ENCODE results near the gene CD244.
A peak's percentile ranks its signal among the peaks of the same experiment; 100 is the strongest.

The CD244 gene

GRCh38 chr1:160846281-160846680, 16.4 kb downstream of the CD244 start:
- DNase-seq (ENCODE audit: low read depth in 2 of 2): no peak

GRCh38 chr1:160844447-160845232, 18.0 kb downstream of the CD244 start:
- no peak for DNase-seq (ENCODE audit: low read depth in 2 of 2)

- no peak for DNase-seq (ENCODE audit: low read depth in 2 of 2)
These were observed 21.6 kb downstream of the CD244 start for GRCh38 chr1:160841079-160841478.

- DNase-seq (ENCODE audit: low read depth in 2 of 2): no peak
These were observed 22.9 kb downstream of the CD244 start for GRCh38 chr1:160839746-160840145.

- no peak for DNase-seq (ENCODE audit: low read depth in 2 of 2)
These were observed 23.8 kb downstream of the CD244 start for GRCh38 chr1:160838888-160839287.

GRCh38 chr1:160837558-160838205, 25.0 kb downstream of the CD244 start:
- peak; percentile 65 to 75 for DNase-seq (ENCODE audit: low read depth in 2 of 2)

GRCh38 chr1:160836981-160837557, 25.6 kb downstream of the CD244 start:
- DNase-seq (ENCODE audit: low read depth in 2 of 2): no peak

- DNase-seq (ENCODE audit: low read depth in 2 of 2): no peak
These were observed 26.1 kb downstream of the CD244 start for GRCh38 chr1:160836561-160836960.

GRCh38 chr1:160835751-160836150, 26.9 kb downstream of the CD244 start:
- DNase-seq (ENCODE audit: low read depth in 2 of 2): no peak

GRCh38 chr1:160834945-160835565, 27.6 kb downstream of the CD244 start:
- no peak for DNase-seq (ENCODE audit: low read depth in 2 of 2)

GRCh38 chr1:160830321-160831153, 32.1 kb downstream of the CD244 start:
- DNase-seq (ENCODE audit: low read depth in 2 of 2): peak; percentile 54 to 59

- DNase-seq (ENCODE audit: low read depth in 2 of 2): no peak
These were observed 32.9 kb downstream of the CD244 start for GRCh38 chr1:160829766-160830165.

- DNase-seq (ENCODE audit: low read depth in 2 of 2): no peak
These were observed 35.3 kb downstream of the CD244 start for GRCh38 chr1:160827418-160827817.

- no peak for DNase-seq (ENCODE audit: low read depth in 2 of 2)
These were observed 36.1 kb downstream of the CD244 start for GRCh38 chr1:160826546-160826945.

- DNase-seq (ENCODE audit: low read depth in 2 of 2): no peak
These were observed 39.4 kb downstream of the CD244 start for GRCh38 chr1:160823296-160823695.

GRCh38 chr1:160821627-160822026, 41.1 kb downstream of the CD244 start:
- DNase-seq (ENCODE audit: low read depth in 2 of 2): no peak

- no peak for DNase-seq (ENCODE audit: low read depth in 2 of 2)
These were observed 43.5 kb downstream of the CD244 start for GRCh38 chr1:160819186-160819585.

- no peak for DNase-seq (ENCODE audit: low read depth in 2 of 2)
These were observed 44.3 kb downstream of the CD244 start for GRCh38 chr1:160818207-160818937.

- DNase-seq (ENCODE audit: low read depth in 2 of 2): no peak
These were observed 47.8 kb downstream of the CD244 start for GRCh38 chr1:160814856-160815255.

- DNase-seq (ENCODE audit: low read depth in 2 of 2): no peak
These were observed 48.4 kb downstream of the CD244 start for GRCh38 chr1:160814316-160814715.

- DNase-seq (ENCODE audit: low read depth in 2 of 2): no peak
These were observed 49.5 kb downstream of the CD244 start for GRCh38 chr1:160813215-160813614.

Measured in activated CD8-positive, alpha-beta memory T cell treated with anti-CD3 and anti-CD28 coated beads for 4 hours (primary cell).